ENCODE measurements around the gene SAP30BP.

DNA sequence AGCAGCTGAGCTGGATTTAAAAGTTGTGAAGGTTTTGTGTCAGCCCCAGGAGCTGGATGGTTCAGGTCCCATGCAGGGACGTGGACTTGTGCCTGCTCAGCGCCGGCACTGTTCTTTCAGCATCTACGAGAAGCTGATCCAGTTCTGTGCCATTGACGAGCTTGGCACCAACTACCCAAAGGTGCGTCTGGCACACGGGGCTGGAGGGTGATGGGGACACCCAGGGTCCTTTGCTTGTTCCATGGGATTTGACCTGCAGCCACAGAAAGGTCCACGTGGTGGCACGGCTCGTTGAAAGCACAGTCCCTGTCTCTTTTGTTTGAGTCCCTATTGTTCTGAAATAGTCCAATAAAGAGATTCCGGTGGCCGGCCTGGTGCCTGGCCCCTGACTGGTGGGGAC, 36.1 kb downstream of the SAP30BP start:
- TF ChIP-seq, protein P1, sequence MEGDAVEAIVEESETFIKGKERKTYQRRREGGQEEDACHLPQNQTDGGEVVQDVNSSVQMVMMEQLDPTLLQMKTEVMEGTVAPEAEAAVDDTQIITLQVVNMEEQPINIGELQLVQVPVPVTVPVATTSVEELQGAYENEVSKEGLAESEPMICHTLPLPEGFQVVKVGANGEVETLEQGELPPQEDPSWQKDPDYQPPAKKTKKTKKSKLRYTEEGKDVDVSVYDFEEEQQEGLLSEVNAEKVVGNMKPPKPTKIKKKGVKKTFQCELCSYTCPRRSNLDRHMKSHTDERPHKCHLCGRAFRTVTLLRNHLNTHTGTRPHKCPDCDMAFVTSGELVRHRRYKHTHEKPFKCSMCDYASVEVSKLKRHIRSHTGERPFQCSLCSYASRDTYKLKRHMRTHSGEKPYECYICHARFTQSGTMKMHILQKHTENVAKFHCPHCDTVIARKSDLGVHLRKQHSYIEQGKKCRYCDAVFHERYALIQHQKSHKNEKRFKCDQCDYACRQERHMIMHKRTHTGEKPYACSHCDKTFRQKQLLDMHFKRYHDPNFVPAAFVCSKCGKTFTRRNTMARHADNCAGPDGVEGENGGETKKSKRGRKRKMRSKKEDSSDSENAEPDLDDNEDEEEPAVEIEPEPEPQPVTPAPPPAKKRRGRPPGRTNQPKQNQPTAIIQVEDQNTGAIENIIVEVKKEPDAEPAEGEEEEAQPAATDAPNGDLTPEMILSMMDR (IDR thresholded peaks at IDR 0.05) = no peak
- TF ChIP-seq EP300 (IDR thresholded peaks at IDR 0.05) (no peak), POLR2AphosphoS5 (IDR thresholded peaks at IDR 0.05) (no peak), POLR2A (IDR thresholded peaks at IDR 0.05; ENCODE audit: low read depth) (no peak)
